H1 (cell line): ENCODE results near the gene SLC13A3. TPM values are rescaled to one million over a fixed set of nuclear protein-coding genes. Genes with fewer than 3 reads are reported as not detected.

Experiments
- CTCF ChIA-PET: fragments of 300-600 bp; sonication (Branson Sonifier 250); formaldehyde crosslinking; loops from one replicate; lab custom pipeline; 2021; ENCODE audit not compliant: partially characterized antibody; lab: Charles Lee
- POLR2A ChIA-PET: fragments of 300-600 bp; sonication (Branson Sonifier 250); formaldehyde crosslinking; loops from one replicate; lab custom pipeline; 2021; ENCODE audit warnings: inconsistent platforms; ENCODE audit not compliant: partially characterized antibody; lab: Charles Lee
- DNase-seq, 2 experiments: peaks; one replicate each; pipeline versions ENCODE4 v3.0.0 to v3.0.0-alpha.2; 2010 to 2022; ENCODE audit warnings: low spot score in 2 of 2, low read depth in 1 of 2, mixed read lengths in 1 of 2
- FAIRE-seq: peaks from 2 replicates; lab custom pipeline; 2011; peaks lifted over from hg19 to GRCh38; lab: Jason Lieb, UNC
- H2AFZ ChIP-seq: 2 replicates; pipeline ENCODE4 v1.8.1; 2012; ENCODE audit warnings: low read length, inconsistent platforms
- H2AK5ac ChIP-seq: 2 replicates; pipeline ENCODE4 v1.6.1; 2013; ENCODE audit warnings: low read depth, low read length
- H2BK120ac ChIP-seq: replicated peaks from 2 replicates; pipeline ENCODE3; 2013; ENCODE audit warnings: low read depth, low read length, inconsistent platforms
- H2BK12ac ChIP-seq: 2 replicates; pipeline ENCODE4 v1.6.1; 2013; ENCODE audit warnings: low read depth, low read length
- H2BK15ac ChIP-seq: 2 replicates; pipeline ENCODE4 v1.6.1; 2013; ENCODE audit warnings: low read length
- H2BK20ac ChIP-seq: 2 replicates; pipeline ENCODE4 v1.6.1; 2013; ENCODE audit warnings: low read length
- H2BK5ac ChIP-seq: 2 replicates; pipeline ENCODE4 v1.6.1; 2013; ENCODE audit warnings: low read depth, low read length
- H3K14ac ChIP-seq: 2 replicates; pipeline ENCODE4 v1.6.1; 2013; ENCODE audit warnings: inconsistent platforms; ENCODE audit not compliant: insufficient read length
- H3K18ac ChIP-seq: 2 replicates; pipeline ENCODE4 v1.6.1; 2013; ENCODE audit warnings: low read length; ENCODE audit errors: extremely low read depth
- H3K23ac ChIP-seq: 2 replicates; pipeline ENCODE4 v1.6.1; 2013; ENCODE audit warnings: inconsistent platforms; ENCODE audit not compliant: insufficient read length
- H3K23me2 ChIP-seq: 2 replicates; pipeline ENCODE4 v1.6.1; 2013; ENCODE audit warnings: low read depth, low read length
- H3K27ac ChIP-seq: 2 replicates; pipeline ENCODE4 v1.6.1; 2011; ENCODE audit warnings: low read depth, low read length, inconsistent platforms
- H3K27me3 ChIP-seq, 4 experiments: replicated peaks in 1 of 4; 1 replicate in 1 of 4; 2 replicates in 3 of 4; pipeline versions ENCODE4 v1.6.1 to v1.8.1; 2011 to 2013; ENCODE audit warnings: low read length in 3 of 4, mild to moderate bottlenecking in 3 of 4, inconsistent platforms in 2 of 4, mixed read lengths in 2 of 4, moderate library complexity in 1 of 4; ENCODE audit not compliant: control insufficient read depth in 3 of 4, insufficient read depth in 3 of 4; ENCODE audit errors: extremely low read depth in 1 of 4
- H3K36me3 ChIP-seq, 4 experiments: 2 replicates each; pipeline versions ENCODE4 v1.6.1 to v1.8.1; 2011 to 2013; ENCODE audit warnings: mild to moderate bottlenecking in 4 of 4, low read length in 3 of 4, moderate library complexity in 2 of 4, control low read depth in 1 of 4, inconsistent platforms in 1 of 4; ENCODE audit not compliant: insufficient read depth in 4 of 4, control insufficient read depth in 2 of 4
- H3K4ac ChIP-seq: replicated peaks from 2 replicates; pipeline ENCODE3; 2013; ENCODE audit warnings: low read length, low read depth, mixed read lengths, inconsistent platforms; ENCODE audit not compliant: insufficient read length
- H3K4me1 ChIP-seq, 4 experiments: replicated peaks in 1 of 4; 1 replicate in 1 of 4; 2 replicates in 3 of 4; pipeline versions ENCODE4 v1.6.1 to v1.8.1; 2011 to 2013; ENCODE audit warnings: low read length in 3 of 4, inconsistent platforms in 2 of 4, mixed read lengths in 1 of 4; ENCODE audit not compliant: insufficient read depth in 4 of 4, control insufficient read depth in 3 of 4
- H3K4me2 ChIP-seq, 2 experiments: 2 replicates each; pipeline versions ENCODE4 v1.6.1 to v1.8.1; 2011 to 2013; ENCODE audit warnings: low read depth in 2 of 2, low read length in 2 of 2, control low read depth in 1 of 2, inconsistent platforms in 1 of 2, mild to moderate bottlenecking in 1 of 2; ENCODE audit not compliant: insufficient read depth in 1 of 2
- H3K4me3 ChIP-seq, 4 experiments: fragments of 200-600, 300-600 bp in 1 of 4; sonication (generic), shearing (Covaris generic), sonication (Bioruptor Twin) in 1 of 4; 2 replicates each; pipeline versions ENCODE4 v1.5.1 to v1.8.1; 2011 to 2016; ENCODE audit warnings: low read length in 4 of 4, low read depth in 3 of 4, control low read depth in 2 of 4, inconsistent platforms in 2 of 4, mild to moderate bottlenecking in 2 of 4, mixed read lengths in 1 of 4, moderate library complexity in 1 of 4; ENCODE audit not compliant: insufficient read depth in 2 of 4; ENCODE audit errors: extremely low read depth in 1 of 4
- H3K56ac ChIP-seq: replicated peaks from 2 replicates; pipeline ENCODE3; 2013; ENCODE audit warnings: low read depth, mild to moderate bottlenecking, mixed read lengths, low read length, inconsistent platforms; ENCODE audit not compliant: insufficient read length
- H3K79me1 ChIP-seq: 2 replicates; pipeline ENCODE4 v1.6.1; 2013; ENCODE audit warnings: low read depth, low read length, control low read depth
- H3K79me2 ChIP-seq, 2 experiments: 2 replicates each; pipeline versions ENCODE4 v1.6.1 to v1.8.1; 2012 to 2013; ENCODE audit warnings: low read length in 2 of 2, mild to moderate bottlenecking in 2 of 2, inconsistent platforms in 1 of 2; ENCODE audit not compliant: insufficient read depth in 2 of 2, control insufficient read depth in 1 of 2
- H3K9ac ChIP-seq, 4 experiments: replicated peaks in 1 of 4; 1 replicate in 1 of 4; 2 replicates in 3 of 4; pipeline versions ENCODE4 v1.6.1 to v1.8.1; 2011 to 2013; ENCODE audit warnings: low read depth in 3 of 4, low read length in 3 of 4, control low read depth in 2 of 4, mild to moderate bottlenecking in 2 of 4, moderate library complexity in 2 of 4, inconsistent platforms in 1 of 4; ENCODE audit errors: extremely low read depth in 1 of 4
- H3K9me3 ChIP-seq, 2 experiments: 2 replicates each; pipeline versions ENCODE4 v1.6.1 to v1.8.1; 2012 to 2013; ENCODE audit warnings: mild to moderate bottlenecking in 2 of 2, moderate library complexity in 2 of 2, control low read depth in 1 of 2, inconsistent platforms in 1 of 2, low read depth in 1 of 2, low read length in 1 of 2, mixed read lengths in 1 of 2; ENCODE audit not compliant: insufficient read depth in 2 of 2
- H4K20me1 ChIP-seq, 2 experiments: replicated peaks in 1 of 2; 2 replicates each; pipeline versions ENCODE3 to v1.8.1; 2011 to 2013; ENCODE audit warnings: inconsistent platforms in 2 of 2, low read length in 2 of 2, mild to moderate bottlenecking in 1 of 2; ENCODE audit not compliant: insufficient read depth in 2 of 2, control insufficient read depth in 1 of 2
- H4K5ac ChIP-seq: 2 replicates; pipeline ENCODE4 v1.6.1; 2013; ENCODE audit warnings: low read length, low read depth, mixed read lengths, inconsistent platforms; ENCODE audit not compliant: insufficient read length
- H4K8ac ChIP-seq: 2 replicates; pipeline ENCODE4 v1.8.0; 2013; ENCODE audit warnings: mild to moderate bottlenecking, moderate library complexity, low read length, inconsistent platforms; ENCODE audit not compliant: insufficient read depth; ENCODE audit errors: extremely low read depth
- H4K91ac ChIP-seq: replicated peaks from 2 replicates; pipeline ENCODE3; 2013; ENCODE audit warnings: low read length, mixed read lengths, inconsistent platforms; ENCODE audit not compliant: insufficient read length
- ASH2L ChIP-seq: fragments of 200-600, 300-600 bp; sonication (generic); IDR thresholded peaks from one replicate; pipeline ENCODE4 v1.7.1; 2017; ENCODE audit warnings: low read length
- BCL11A ChIP-seq, 2 experiments: IDR thresholded peaks; one replicate each; pipeline ENCODE4 v1.6.1; 2011; ENCODE audit warnings: low read depth in 2 of 2, low read length in 2 of 2, mild to moderate bottlenecking in 2 of 2
- HDAC2 ChIP-seq, 2 experiments: fragments of 300-600 bp in 1 of 2; sonication (generic) in 1 of 2; IDR thresholded peaks; 2 replicates each; pipeline ENCODE4 v1.6.1; 2011 to 2012; ENCODE audit warnings: low read depth in 2 of 2, low read length in 2 of 2, mild to moderate bottlenecking in 2 of 2, moderate library complexity in 2 of 2, borderline replicate concordance in 1 of 2, inconsistent platforms in 1 of 2
- NRF1 ChIP-seq: IDR thresholded peaks from 2 replicates; pipeline ENCODE4 v1.6.1; 2011; ENCODE audit warnings: mild to moderate bottlenecking, low read depth, low read length, improper control_type of control experiment
- POLR2A ChIP-seq, 2 experiments: IDR thresholded peaks; 1 replicate in 1 of 2; 2 replicates in 1 of 2; pipeline ENCODE4 v1.6.1; 2011; ENCODE audit warnings: low read depth in 2 of 2, low read length in 2 of 2, mild to moderate bottlenecking in 2 of 2; ENCODE audit errors: control extremely low read depth in 1 of 2
- POU5F1 ChIP-seq: IDR thresholded peaks from 2 replicates; pipeline ENCODE4 v1.6.1; 2011; ENCODE audit warnings: low read depth, mild to moderate bottlenecking, low read length, moderate library complexity
- RBBP5 ChIP-seq: IDR thresholded peaks from 2 replicates; pipeline ENCODE4 v1.7.1; 2012; ENCODE audit warnings: low read depth, mild to moderate bottlenecking, inconsistent platforms, low read length, moderate library complexity, borderline replicate concordance
- SAP30 ChIP-seq: fragments of 300-600 bp; sonication (generic); IDR thresholded peaks from 2 replicates; pipeline ENCODE4 v1.7.1; 2012; ENCODE audit warnings: low read length, moderate library complexity, mild to moderate bottlenecking, inconsistent platforms; ENCODE audit not compliant: insufficient read depth, insufficient replicate concordance
- TBP ChIP-seq: IDR thresholded peaks from 2 replicates; pipeline ENCODE4 v1.6.1; 2011; ENCODE audit warnings: low read depth, low read length, improper control_type of control experiment
- WGBS, 2 experiments: shearing (Covaris generic) in 1 of 2; methylation state at CpG; one replicate each; pipeline versions ENCODE4 v1.1.6 to v1.1.7; 2013 to 2015; ENCODE audit warnings: low lambda C conversion rate in 2 of 2, mixed read lengths in 2 of 2, inconsistent platforms in 1 of 2, low coverage in 1 of 2, missing lambda C conversion rate in 1 of 2; ENCODE audit not compliant: insufficient replicate concordance in 2 of 2, insufficient coverage in 1 of 2, insufficient read length in 1 of 2; ENCODE audit errors: extremely low coverage in 1 of 2, missing lambda C conversion rate in 1 of 2; 5-methylcytosine and 5-hydroxymethylcytosine counted together
- polyA plus RNA-seq, 7 experiments: library from polyadenylated mRNA; depleted of rRNA in 3 of 7; stranded (reverse) in 5 of 7; unstranded in 2 of 7; fragments of >200 nt in 5 of 7; fragments of 200-250 nt in 2 of 7; gene quantifications; 1 replicate in 5 of 7; 2 replicates in 1 of 7; 4 replicates in 1 of 7; pipeline versions ENCODE4 v1.2.1 to v1.2.3, GENCODE V29; 2011 to 2013; ENCODE audit warnings: missing spikeins in 2 of 7, mixed read lengths in 2 of 7
- total RNA-seq: library from RNA; stranded (reverse); fragmentation: NEBNext Ultra II Directional; extraction: Animal tissue kit (Norgen Biotek cat#: 25700); gene quantifications from 2 replicates; pipeline ENCODE4 v1.2.1, GENCODE V29; 2021
- TF ChIP-seq, protein P1 (sequence below): IDR thresholded peaks from 2 replicates; pipeline ENCODE4 v1.6.1; 2012; ENCODE audit warnings: inconsistent platforms

SLC13A3 gene
- total and polyA plus RNA-seq, 2 of the 8 experiments (the other 6 are each of a cell fraction or from before 2014, with no cell fraction given) = 9.4 to 12.6 TPM

DNA sequence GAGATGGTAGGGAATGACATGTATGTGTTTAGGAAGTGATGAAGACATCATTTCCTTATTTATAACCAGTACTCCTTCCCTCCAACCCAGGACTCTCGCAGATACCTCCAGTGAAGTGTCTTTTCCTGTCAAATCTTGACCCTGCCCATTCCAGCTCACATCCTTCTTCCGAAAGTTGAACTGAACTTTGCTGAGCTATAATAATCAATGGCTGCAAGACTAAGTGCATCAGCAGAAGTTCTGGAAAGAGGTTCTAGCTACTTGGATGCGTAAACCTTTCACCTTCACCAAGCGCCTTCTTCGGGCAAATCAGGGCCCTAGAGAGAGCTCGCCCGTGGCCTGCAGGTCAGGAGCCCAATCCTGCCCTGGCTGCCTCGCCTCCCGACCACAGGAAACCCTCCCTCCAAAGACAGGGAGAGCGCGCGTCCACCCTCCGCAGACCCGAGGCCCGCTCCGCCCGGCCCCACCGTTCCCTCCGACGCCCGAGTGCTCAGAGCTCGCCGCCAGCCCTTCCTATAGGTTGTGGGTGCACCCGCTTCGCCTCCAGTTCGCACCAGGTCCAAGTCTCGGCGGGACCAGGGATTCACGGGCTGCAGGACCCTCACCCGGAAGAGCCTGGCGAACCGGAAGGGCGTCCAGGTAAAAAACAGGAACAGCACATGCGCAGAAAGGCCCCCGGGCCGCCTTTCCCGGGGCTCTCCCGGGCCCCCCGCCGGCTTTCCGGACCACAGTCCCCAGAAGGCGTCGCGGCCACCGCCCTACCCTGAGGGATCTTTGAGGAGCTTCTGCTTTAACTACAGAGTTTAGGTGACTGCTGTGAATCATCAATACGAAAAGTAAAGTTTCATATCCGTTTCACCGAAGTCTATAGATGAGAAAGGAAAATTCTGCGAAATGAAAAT is 138.1 kb downstream of the SLC13A3 start, which contains the start of gene ZNF334:
Gene ZNF334, minus strand, starts transcription at position 617 of the 902 bp plus-strand sequence. CDS start 1,457 bp downstream, outside the sequence.
- Histone ChIP-seq H3K9me3 (no peaks in the 10 kb centered on the region; a peak in 1 of 4 replicates), H3K23me2 (peaks cover 4% of the 10 kb centered on the region), H2BK20ac (no peak within 1 kb of the TSS), H3K4me2 (peak within 1 kb of the TSS; percentile 95 to 97), H4K5ac (peak within 1 kb of the TSS; percentile 85), H3K4ac (no peak within 1 kb of the TSS), H3K79me2 (peaks cover 0 to 9% of the 10 kb centered on the region in 2 experiments; a peak in 2 of 4 replicates), H4K8ac (peak within 1 kb of the TSS; percentile 90; the same call in 1 of the 2 replicates), H2BK120ac (no peak within 1 kb of the TSS), H3K9ac (peak within 1 kb of the TSS; percentile 62 to 80 (median 76)), H2AK5ac (no peak within 1 kb of the TSS), H2BK12ac (no peak within 1 kb of the TSS), H3K4me3 (peak within 1 kb of the TSS; percentile 78 to 86 (median 84)), H3K36me3 (peaks cover 0 to 19% (median 11%) of the 10 kb centered on the region in 4 experiments; a peak in 5 of 8 replicates), H3K14ac (no peak within 1 kb of the TSS), H3K79me1 (no peaks in the 10 kb centered on the region), H2BK15ac (no peak within 1 kb of the TSS), H3K27ac (peak within 1 kb of the TSS; percentile 66; the same call in 1 of the 2 replicates), H2AFZ (peak within 1 kb of the TSS; percentile 82), H3K18ac (peak within 1 kb of the TSS; percentile 75; the same call in 1 of the 2 replicates), H2BK5ac (peak within 1 kb of the TSS; percentile 81; the same call in 1 of the 2 replicates), H3K27me3 (no peaks in the 10 kb centered on the region), H3K23ac (no peak within 1 kb of the TSS), H3K4me1 (no peaks in the 10 kb centered on the region; a peak in 1 of 7 replicates), H4K91ac (peak within 1 kb of the TSS; percentile 66), H4K20me1 (no peaks in the 10 kb centered on the region), H3K56ac (peak within 1 kb of the TSS; percentile 7)
- ChIA-PET POLR2A (interaction anchor here (0.9 to 2.1 kb wide), 14 partner anchors 9 to 199 kb away, joined by 3 to 8 read pairs (median 4); partner anchors contain the start of gene SLC13A3), CTCF (interaction anchor here (1.4 kb wide), 1 partner anchor 50 kb away, joined by 3 read pairs; no protein-coding TSS in a partner anchor)
- 8% methylated on average over 35 of the region's 49 CpGs; no CpG with 5 or more reads in 1 of the 2 experiments for WGBS, 2 experiments
- no peak for FAIRE-seq
- DNase-seq = peak; percentile 62 to 91
- TF ChIP-seq BCL11A (IDR thresholded peaks at IDR 0.05; ENCODE audit: low read depth in 2 of 2, low read length in 2 of 2) = no peak
- TF ChIP-seq RBBP5 = peak; percentile 65; the same call in 1 of the 2 replicates
- TF ChIP-seq POU5F1 = no peak
- TF ChIP-seq HDAC2 (IDR thresholded peaks at IDR 0.05; ENCODE audit: borderline replicate concordance in 1 of 2, low read depth in 2 of 2, low read length in 2 of 2) = no peak
- TF ChIP-seq ASH2L = peak; percentile 73
- TF ChIP-seq NRF1 = peak; percentile 28; the same call in 1 of the 2 replicates
- TF ChIP-seq POLR2A (IDR thresholded peaks at IDR 0.05; ENCODE audit: control extremely low read depth in 1 of 2, low read depth in 2 of 2, low read length in 2 of 2) = peak; percentile 57 to 89
- peak; percentile 49; the same call in 1 of the 2 replicates for TF ChIP-seq TBP
- TF ChIP-seq, protein P1, sequence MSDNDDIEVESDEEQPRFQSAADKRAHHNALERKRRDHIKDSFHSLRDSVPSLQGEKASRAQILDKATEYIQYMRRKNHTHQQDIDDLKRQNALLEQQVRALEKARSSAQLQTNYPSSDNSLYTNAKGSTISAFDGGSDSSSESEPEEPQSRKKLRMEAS = peak; percentile 55; the same call in 1 of the 2 replicates
- TF ChIP-seq SAP30 = peak; percentile 51
